SH-SY5Y (cell line): ENCODE data around the gene CCDC184.

ENCODE experiments used
- GATA2 ChIP-seq: IDR thresholded peaks from 2 replicates; pipeline ENCODE4 v1.6.1; 2011; ENCODE audit warnings: mild to moderate bottlenecking, low read depth, low read length
- GATA3 ChIP-seq: IDR thresholded peaks from 2 replicates; pipeline ENCODE4 v1.6.1; 2011; ENCODE audit warnings: low read depth, mild to moderate bottlenecking, low read length, moderate library complexity

DNA sequence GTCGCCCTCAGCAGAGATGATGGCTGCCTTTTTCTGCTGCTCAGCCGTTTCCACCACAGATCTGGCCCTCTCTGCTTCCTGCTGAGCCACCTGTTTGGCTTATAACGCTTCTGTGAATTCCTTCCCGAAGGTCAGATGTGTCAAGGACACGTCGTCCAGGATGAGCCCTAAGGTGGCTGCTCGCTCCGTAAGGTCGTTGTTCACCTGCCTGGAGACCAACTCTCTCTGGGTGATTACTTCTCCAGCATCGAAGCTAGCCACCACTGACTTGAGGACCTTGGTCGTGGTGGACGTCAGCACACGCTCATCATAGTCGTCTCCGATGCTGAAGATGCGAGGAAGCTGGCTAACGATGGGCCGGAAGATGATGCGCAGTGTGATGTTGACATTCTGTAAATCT, 14.4 kb upstream of the CCDC184 start:
- TF ChIP-seq GATA2, result no peak
- no peak for TF ChIP-seq GATA3
